GM19463 (cell line): ENCODE results near the gene HOXC4.

ENCODE experiments used
- ATAC-seq: cut with Tn5 transposase; IDR thresholded peaks from one replicate; pipeline ENCODE4 v1.9.1; 2021; ENCODE audit warnings: mild to moderate bottlenecking, moderate library complexity; ENCODE audit not compliant: unreplicated experiment

Gene HOXC4

DNA sequence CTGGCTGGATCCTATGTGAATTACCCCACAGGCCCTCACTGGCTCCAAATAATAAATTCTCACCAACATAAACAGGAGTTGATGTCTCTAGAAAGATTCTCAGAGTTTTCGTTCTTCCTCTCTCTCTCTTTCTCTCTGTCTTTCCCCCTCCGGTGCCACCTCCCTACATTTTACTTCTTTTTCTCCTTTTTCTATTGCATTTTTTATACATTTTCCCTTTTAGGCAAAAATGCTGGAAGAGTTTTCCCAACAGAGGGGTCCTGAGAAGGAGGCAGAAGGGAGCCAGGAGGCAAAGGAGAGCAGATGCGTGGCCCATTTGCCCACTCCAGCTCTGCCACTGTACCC is 26.2 kb upstream of the HOXC4 start:
- no peak for ATAC-seq

- ATAC-seq: no peak
Measured at GRCh38 chr12:54028314-54029201, 25.1 kb upstream of the HOXC4 start, which contains the start of gene HOXC6. HOXC6 (plus strand) TSS chr12:54028440; CDS start chr12:54028522, 82 bp downstream.

DNA sequence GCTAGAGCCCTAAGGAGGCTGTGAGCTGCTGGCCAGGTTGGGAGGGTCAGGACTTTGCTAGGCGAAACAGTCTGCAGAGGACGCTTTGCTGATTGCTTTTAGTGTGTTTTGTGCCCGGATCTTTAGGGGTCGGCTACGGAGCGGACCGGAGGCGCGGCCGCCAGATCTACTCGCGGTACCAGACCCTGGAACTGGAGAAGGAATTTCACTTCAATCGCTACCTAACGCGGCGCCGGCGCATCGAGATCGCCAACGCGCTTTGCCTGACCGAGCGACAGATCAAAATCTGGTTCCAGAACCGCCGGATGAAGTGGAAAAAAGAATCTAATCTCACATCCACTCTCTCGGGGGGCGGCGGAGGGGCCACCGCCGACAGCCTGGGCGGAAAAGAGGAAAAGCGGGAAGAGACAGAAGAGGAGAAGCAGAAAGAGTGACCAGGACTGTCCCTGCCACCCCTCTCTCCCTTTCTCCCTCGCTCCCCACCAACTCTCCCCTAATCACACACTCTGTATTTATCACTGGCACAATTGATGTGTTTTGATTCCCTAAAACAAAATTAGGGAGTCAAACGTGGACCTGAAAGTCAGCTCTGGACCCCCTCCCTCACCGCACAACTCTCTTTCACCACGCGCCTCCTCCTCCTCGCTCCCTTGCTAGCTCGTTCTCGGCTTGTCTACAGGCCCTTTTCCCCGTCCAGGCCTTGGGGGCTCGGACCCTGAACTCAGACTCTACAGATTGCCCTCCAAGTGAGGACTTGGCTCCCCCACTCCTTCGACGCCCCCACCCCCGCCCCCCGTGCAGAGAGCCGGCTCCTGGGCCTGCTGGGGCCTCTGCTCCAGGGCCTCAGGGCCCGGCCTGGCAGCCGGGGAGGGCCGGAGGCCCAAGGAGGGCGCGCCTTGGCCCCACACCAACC is 23.9 kb upstream of the HOXC4 start:
- ATAC-seq: no peak

DNA sequence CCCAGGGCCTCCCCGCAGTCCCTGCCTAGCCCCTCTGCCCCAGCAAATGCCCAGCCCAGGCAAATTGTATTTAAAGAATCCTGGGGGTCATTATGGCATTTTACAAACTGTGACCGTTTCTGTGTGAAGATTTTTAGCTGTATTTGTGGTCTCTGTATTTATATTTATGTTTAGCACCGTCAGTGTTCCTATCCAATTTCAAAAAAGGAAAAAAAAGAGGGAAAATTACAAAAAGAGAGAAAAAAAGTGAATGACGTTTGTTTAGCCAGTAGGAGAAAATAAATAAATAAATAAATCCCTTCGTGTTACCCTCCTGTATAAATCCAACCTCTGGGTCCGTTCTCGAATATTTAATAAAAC is 23.2 kb upstream of the HOXC4 start:
- ATAC-seq: no peak

DNA sequence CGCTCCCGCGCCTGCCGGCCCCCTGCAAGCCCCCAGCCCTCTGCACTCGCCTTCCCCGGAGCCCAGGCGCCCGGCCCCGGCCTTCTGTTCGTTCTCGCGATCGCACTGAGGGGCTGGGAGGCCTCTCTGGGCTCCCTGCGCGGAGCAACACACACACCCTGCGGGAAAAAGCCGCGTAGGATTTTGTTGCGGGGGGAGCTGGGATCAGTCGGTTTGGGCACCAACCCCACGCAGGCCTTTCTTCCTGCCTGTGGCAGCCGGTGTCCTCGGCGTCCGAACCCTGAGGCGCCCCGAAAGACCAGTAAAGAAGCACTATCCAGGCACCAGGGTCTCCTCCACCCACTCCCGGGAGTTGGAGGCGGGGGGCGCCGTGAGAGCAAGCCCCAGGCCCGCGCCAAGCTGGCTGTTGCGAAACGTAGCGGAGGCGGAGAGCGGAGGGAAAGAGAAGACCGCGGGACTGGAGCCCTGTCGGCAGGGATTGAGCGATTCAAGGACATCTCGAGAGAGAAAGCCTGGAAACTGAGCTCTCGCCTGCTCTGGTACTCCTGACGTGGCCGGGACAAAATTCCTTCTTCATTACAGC is 22.7 kb upstream of the HOXC4 start:
- ATAC-seq: no peak

DNA sequence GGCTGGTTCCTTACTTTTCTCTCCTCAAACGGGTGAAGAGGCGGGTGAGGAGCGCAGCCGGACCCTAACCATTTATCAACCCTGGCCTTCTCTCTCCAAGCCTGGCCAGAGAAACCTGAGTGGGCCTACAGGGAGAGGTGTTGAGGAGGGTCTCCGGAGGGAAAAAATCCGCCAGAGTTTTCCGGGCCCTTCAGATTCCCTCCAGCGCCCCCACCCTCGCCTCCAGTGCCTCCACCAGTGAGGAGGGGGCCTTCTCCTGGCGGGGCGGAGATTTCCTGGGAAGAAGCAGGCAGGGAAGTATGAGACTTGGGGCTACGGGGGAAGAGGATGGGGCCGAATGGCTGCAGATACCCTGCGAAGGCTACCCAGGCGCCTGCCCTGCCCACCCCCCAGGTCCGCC is 22.2 kb upstream of the HOXC4 start:
- ATAC-seq: no peak

DNA sequence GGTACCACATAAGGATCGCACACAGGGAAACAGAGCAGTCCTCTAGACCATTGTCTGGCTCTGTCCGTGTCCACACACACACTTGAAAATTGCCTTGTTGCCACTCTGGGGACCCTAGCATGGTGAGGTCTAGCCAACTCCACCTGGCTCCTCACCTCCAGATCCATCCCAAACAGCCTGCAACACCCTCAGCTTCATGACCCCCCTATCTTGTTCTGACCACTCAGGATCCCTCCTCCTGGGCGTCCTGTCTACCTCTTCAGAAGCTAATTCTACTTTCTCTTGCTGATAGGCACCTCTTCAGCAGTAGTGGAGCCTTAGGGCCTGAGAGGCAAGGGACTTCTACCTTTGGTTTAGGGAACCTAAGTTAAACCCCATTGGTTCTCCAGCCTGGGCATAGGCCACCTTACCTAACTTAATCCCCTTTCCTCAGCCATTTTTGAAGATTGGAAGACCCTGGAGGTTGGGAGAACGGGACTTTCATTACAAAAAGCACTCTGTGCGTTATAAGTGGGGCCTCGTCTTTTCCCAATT is 21.5 kb upstream of the HOXC4 start:
- ATAC-seq: no peak

- no peak for ATAC-seq
Measured at GRCh38 chr12:54032627-54033100, 21.0 kb upstream of the HOXC4 start, which contains the start of gene HOXC5. HOXC5 (plus strand) TSS chr12:54033050; CDS start chr12:54033123, 73 bp downstream.

DNA sequence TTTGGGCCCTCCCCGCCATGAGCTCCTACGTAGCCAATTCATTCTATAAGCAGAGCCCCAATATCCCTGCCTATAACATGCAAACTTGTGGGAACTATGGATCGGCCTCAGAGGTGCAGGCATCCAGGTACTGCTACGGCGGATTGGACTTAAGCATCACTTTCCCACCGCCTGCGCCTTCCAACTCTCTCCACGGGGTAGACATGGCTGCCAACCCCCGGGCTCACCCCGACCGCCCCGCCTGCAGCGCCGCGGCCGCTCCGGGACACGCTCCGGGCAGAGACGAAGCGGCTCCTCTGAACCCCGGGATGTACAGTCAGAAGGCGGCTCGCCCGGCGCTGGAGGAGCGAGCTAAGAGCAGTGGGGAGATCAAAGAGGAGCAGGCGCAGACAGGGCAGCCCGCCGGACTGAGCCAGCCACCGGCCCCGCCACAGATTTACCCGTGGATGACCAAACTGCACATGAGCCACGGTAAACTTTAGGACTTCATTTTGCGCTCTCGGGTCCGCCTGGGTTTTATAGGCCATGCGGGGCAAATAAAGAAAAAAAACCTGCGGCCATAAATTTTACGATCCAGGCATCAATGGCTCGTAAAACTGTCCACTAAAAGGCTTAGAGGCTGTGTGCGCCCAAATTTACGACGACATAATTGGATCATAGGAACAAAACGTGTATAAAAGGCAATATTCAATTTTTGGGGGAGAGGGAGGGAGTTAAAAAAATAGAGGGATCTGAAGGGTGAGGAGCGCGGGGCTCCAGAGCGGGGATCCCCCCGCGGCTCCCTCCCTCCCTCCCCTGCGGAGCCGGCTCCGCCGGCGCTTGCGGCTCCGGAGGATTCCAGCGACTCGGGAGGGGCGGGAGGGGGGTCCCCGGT is 20.3 kb upstream of the HOXC4 start:
- ATAC-seq: no peak

DNA sequence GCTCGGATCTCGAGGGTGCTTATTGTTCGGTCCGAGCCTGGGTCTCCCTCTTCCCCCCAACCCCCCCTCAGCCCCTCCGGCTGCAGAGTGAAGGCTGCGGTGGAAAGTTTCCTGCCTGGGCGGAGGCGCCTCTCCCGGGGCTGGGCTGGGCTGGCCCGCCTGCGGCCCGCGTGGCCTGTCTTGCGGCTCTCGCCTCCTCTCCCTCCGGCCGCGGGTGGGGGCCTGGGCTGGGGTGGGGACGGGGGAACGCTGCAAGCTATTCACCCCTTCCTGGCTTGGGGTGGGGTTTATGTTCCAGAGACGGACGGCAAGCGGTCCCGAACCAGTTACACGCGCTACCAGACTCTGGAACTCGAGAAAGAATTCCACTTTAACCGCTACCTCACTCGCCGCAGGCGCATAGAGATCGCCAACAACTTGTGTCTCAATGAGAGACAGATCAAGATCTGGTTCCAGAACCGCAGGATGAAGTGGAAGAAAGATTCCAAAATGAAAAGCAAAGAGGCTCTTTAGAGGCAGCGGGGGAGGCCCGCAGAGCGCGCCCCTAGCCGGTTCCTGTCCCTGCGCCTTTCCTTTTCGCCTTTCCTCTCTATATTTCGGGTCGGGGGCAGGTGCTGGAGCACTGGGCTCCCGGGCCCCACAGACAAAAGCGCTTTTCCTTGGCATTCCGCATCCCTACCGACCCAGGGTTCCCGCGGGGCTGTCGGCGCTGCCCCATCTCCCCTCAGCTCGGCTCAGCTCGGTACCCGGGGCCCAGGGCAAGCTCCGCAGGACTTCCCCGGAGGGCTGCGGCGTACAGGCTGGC is 19.5 kb upstream of the HOXC4 start:
- ATAC-seq: no peak

- ATAC-seq: no peak
Measured at GRCh38 chr12:54034785-54035310, 18.8 kb upstream of the HOXC4 start.

DNA sequence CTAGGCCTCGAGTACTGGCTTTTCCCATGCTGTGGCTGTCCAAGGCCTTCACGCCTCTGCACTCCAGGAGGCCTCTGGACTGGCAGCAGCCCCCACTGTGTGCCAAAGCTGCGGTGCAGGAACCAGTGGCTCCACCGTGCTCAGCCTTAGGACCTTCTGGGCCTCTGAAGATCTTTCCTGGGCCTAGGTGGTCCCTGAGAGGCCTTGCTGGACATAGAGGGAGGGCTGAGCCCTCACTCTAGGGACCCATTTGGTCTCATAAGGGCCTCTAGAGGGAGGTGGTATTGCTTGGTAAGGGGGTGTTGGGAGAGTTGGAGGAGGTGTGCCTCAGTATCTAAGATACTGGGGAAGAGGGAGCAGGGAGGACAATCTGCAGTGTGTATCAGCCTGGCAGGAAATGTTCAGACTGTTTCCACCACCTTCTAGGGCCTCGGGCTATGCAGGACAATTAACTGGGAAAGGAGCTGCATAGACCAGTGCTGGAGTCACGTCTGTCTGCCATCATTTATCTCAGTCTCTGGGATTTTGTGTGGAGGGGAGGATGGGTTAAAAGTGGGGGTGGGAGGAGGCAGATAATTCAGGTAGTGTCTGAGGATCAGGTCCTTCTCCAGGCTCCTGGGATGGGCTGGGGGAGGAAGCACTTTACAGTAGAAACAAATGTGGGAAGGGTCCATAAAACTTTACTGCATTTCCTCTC is 17.9 kb upstream of the HOXC4 start:
- no peak for ATAC-seq

GRCh38 chr12:54036620-54037359 is 16.8 kb upstream of the HOXC4 start:
- peak; percentile 66 for ATAC-seq

GRCh38 chr12:54037360-54038283 is 16.0 kb upstream of the HOXC4 start:
- no peak for ATAC-seq

- ATAC-seq: no peak
Measured at GRCh38 chr12:54038284-54038870, 15.3 kb upstream of the HOXC4 start.

GRCh38 chr12:54038871-54039414 is 14.7 kb upstream of the HOXC4 start:
- no peak for ATAC-seq
